Mesenchymal stem cell (in vitro differentiated cells and primary cell): Measurements from ENCODE around the gene NUMA1.
A peak's percentile ranks its signal among the peaks of the same experiment; 100 is the strongest.

Source experiments
- DNase-seq: peaks from one replicate; pipeline ENCODE4 v3.0.0-alpha.2; 2013
- H2AFZ ChIP-seq: one replicate; pipeline ENCODE4 v1.6.1; 2013; ENCODE audit warnings: low read depth, mild to moderate bottlenecking, control low read depth, inconsistent platforms, low read length, moderate library complexity
- H2AK5ac ChIP-seq: 2 replicates; pipeline ENCODE4 v1.6.1; 2013; ENCODE audit warnings: low read length, moderate library complexity, mild to moderate bottlenecking, inconsistent platforms; ENCODE audit not compliant: severe bottlenecking
- H2BK120ac ChIP-seq: one replicate; pipeline ENCODE4 v1.6.1; 2013; ENCODE audit warnings: low read depth, mild to moderate bottlenecking, inconsistent platforms, low read length, moderate library complexity
- H2BK12ac ChIP-seq, 2 experiments: one replicate each; pipeline ENCODE4 v1.6.1; 2013; ENCODE audit warnings: inconsistent platforms in 2 of 2, low read length in 2 of 2, mild to moderate bottlenecking in 2 of 2, moderate library complexity in 2 of 2, control low read depth in 1 of 2
- H2BK15ac ChIP-seq: one replicate; pipeline ENCODE4 v1.6.1; 2013; ENCODE audit warnings: mild to moderate bottlenecking, low read depth, inconsistent platforms; ENCODE audit not compliant: poor library complexity, severe bottlenecking
- H2BK5ac ChIP-seq: 2 replicates; pipeline ENCODE4 v1.6.1; 2013; ENCODE audit warnings: low read depth, mild to moderate bottlenecking, low read length, control low read depth, inconsistent platforms; ENCODE audit not compliant: poor library complexity, severe bottlenecking
- H3K14ac ChIP-seq, 2 experiments: one replicate each; pipeline ENCODE4 v1.6.1; 2013; ENCODE audit warnings: inconsistent platforms in 2 of 2, low read length in 2 of 2, control low read depth in 1 of 2, mild to moderate bottlenecking in 1 of 2, moderate library complexity in 1 of 2
- H3K18ac ChIP-seq, 2 experiments: one replicate each; pipeline ENCODE4 v1.6.1; 2013; ENCODE audit warnings: inconsistent platforms in 2 of 2, low read length in 2 of 2, control low read depth in 1 of 2, low read depth in 1 of 2, mild to moderate bottlenecking in 1 of 2
- H3K23ac ChIP-seq, 2 experiments: one replicate each; pipeline ENCODE4 v1.6.1; 2013; ENCODE audit warnings: inconsistent platforms in 2 of 2, low read length in 2 of 2, mild to moderate bottlenecking in 2 of 2, moderate library complexity in 2 of 2, control low read depth in 1 of 2
- H3K27ac ChIP-seq: 2 replicates; pipeline ENCODE4 v1.5.1; 2013; ENCODE audit warnings: mild to moderate bottlenecking, moderate library complexity, low read length, control low read depth, inconsistent platforms; ENCODE audit not compliant: poor library complexity, severe bottlenecking
- H3K27me3 ChIP-seq, 2 experiments: 2 replicates each; pipeline versions ENCODE4 v1.6.1 to v1.7.0; 2013; ENCODE audit warnings: low read length in 2 of 2, mild to moderate bottlenecking in 2 of 2, moderate library complexity in 2 of 2, control low read depth in 1 of 2, inconsistent platforms in 1 of 2; ENCODE audit not compliant: control insufficient read depth in 1 of 2, insufficient read depth in 1 of 2
- H3K36me3 ChIP-seq, 2 experiments: 2 replicates each; pipeline versions ENCODE4 v1.6.1 to v1.7.0; 2013; ENCODE audit warnings: low read length in 2 of 2, control low read depth in 1 of 2, inconsistent platforms in 1 of 2, low read depth in 1 of 2, mild to moderate bottlenecking in 1 of 2; ENCODE audit not compliant: insufficient read depth in 2 of 2, control insufficient read depth in 1 of 2
- H3K4ac ChIP-seq, 2 experiments: one replicate each; pipeline ENCODE4 v1.6.1; 2013; ENCODE audit warnings: inconsistent platforms in 2 of 2, low read length in 2 of 2, mild to moderate bottlenecking in 2 of 2, moderate library complexity in 2 of 2, control low read depth in 1 of 2, low read depth in 1 of 2
- H3K4me1 ChIP-seq: 2 replicates; pipeline ENCODE4 v1.6.1; 2013; ENCODE audit warnings: low read depth, low read length, control low read depth; ENCODE audit not compliant: control insufficient read depth, insufficient read depth
- H3K4me2 ChIP-seq: 2 replicates; pipeline ENCODE4 v1.6.1; 2013; ENCODE audit warnings: low read length, mild to moderate bottlenecking, inconsistent platforms; ENCODE audit not compliant: poor library complexity, severe bottlenecking
- H3K4me3 ChIP-seq, 2 experiments: 2 replicates each; pipeline versions ENCODE4 v1.5.1 to v1.7.0; 2013; ENCODE audit warnings: low read length in 2 of 2, mild to moderate bottlenecking in 2 of 2, control low read depth in 1 of 2, low read depth in 1 of 2; ENCODE audit not compliant: insufficient read depth in 1 of 2
- H3K79me1 ChIP-seq: replicated peaks from 2 replicates; pipeline ENCODE4 v1.6.1; 2013; ENCODE audit warnings: mild to moderate bottlenecking, control low read depth, low read length, inconsistent platforms; ENCODE audit not compliant: poor library complexity, severe bottlenecking
- H3K9ac ChIP-seq: 2 replicates; pipeline ENCODE4 v1.7.0; 2013; ENCODE audit warnings: mild to moderate bottlenecking, low read length, moderate library complexity
- H3K9me3 ChIP-seq: 2 replicates; pipeline ENCODE4 v1.7.0; 2013; ENCODE audit warnings: mild to moderate bottlenecking, low read length; ENCODE audit not compliant: control insufficient read depth
- H4K8ac ChIP-seq: one replicate; pipeline ENCODE4 v1.6.1; 2013; ENCODE audit warnings: inconsistent platforms, mild to moderate bottlenecking, low read length, moderate library complexity
- H4K91ac ChIP-seq: one replicate; pipeline ENCODE4 v1.6.1; 2013; ENCODE audit warnings: mild to moderate bottlenecking, low read length, inconsistent platforms
- WGBS: methylation state at CpG from one replicate; pipeline ENCODE4 v1.1.7; 2013; ENCODE audit warnings: mixed read lengths; 5-methylcytosine and 5-hydroxymethylcytosine counted together

The NUMA1 gene

GRCh38 chr11:72018171-72018570 is 62.2 kb downstream of the NUMA1 start:
- H3K27ac ChIP-seq = no peak overlapping the region
- H3K4ac ChIP-seq = no peak overlapping the region
- no peak overlapping the region for H4K8ac ChIP-seq
- peaks cover 88 to 97% of the 10 kb centered on the region in 2 experiments for H3K36me3 ChIP-seq
- H3K4me2 ChIP-seq = no peak overlapping the region
- no peaks in the 10 kb centered on the region for H3K9me3 ChIP-seq
- peaks cover 55% of the 10 kb centered on the region for H3K79me1 ChIP-seq
- H3K4me3 ChIP-seq = no peak overlapping the region
- H3K18ac ChIP-seq = no peak overlapping the region
- H2AFZ ChIP-seq = no peak overlapping the region
- H3K23ac ChIP-seq = no peak overlapping the region
- H2BK5ac ChIP-seq = no peak overlapping the region
- 98% methylated on average over 9 of the region's 9 CpGs for WGBS
- H3K27me3 ChIP-seq = no peaks in the 10 kb centered on the region
- no peak overlapping the region for H2BK12ac ChIP-seq
- H4K91ac ChIP-seq = no peak overlapping the region
- H2BK15ac ChIP-seq = no peak overlapping the region
- no peak overlapping the region for H2BK120ac ChIP-seq
- H3K9ac ChIP-seq = no peak overlapping the region
- H2AK5ac ChIP-seq = no peak overlapping the region
- no peak for DNase-seq
- H3K4me1 ChIP-seq = peaks cover 36% of the 10 kb centered on the region
- H3K14ac ChIP-seq = no peak overlapping the region

GRCh38 chr11:72015511-72016061 is 64.8 kb downstream of the NUMA1 start:
- Histone ChIP-seq H3K4ac (no peak overlapping the region), H2BK120ac (no peak overlapping the region), H3K79me1 (peaks cover 49% of the 10 kb centered on the region), H3K36me3 (peaks cover 93 to 98% of the 10 kb centered on the region in 2 experiments), H2BK5ac (no peak overlapping the region), H3K23ac (no peak overlapping the region), H3K4me2 (no peak overlapping the region), H3K4me1 (peaks cover 59% of the 10 kb centered on the region), H2BK15ac (no peak overlapping the region), H2AFZ (no peak overlapping the region), H2BK12ac (no peak overlapping the region), H3K9me3 (no peaks in the 10 kb centered on the region), H2AK5ac (peak overlapping the region; percentile 15), H4K8ac (no peak overlapping the region), H3K27ac (peak overlapping the region; percentile 57), H3K27me3 (no peaks in the 10 kb centered on the region), H3K18ac (no peak overlapping the region), H4K91ac (no peak overlapping the region), H3K4me3 (no peak overlapping the region), H3K14ac (no peak overlapping the region), H3K9ac (no peak overlapping the region)
- 96% methylated on average over 10 of the region's 10 CpGs for WGBS
- peak; percentile 19 for DNase-seq

- H4K8ac ChIP-seq = no peak overlapping the region
- H4K91ac ChIP-seq = no peak overlapping the region
- H2BK5ac ChIP-seq = no peak overlapping the region
- no peak overlapping the region for H3K9ac ChIP-seq
- no peak overlapping the region for H2AK5ac ChIP-seq
- H2BK120ac ChIP-seq = no peak overlapping the region
- H3K79me1 ChIP-seq = peaks cover 49% of the 10 kb centered on the region
- H3K9me3 ChIP-seq = no peaks in the 10 kb centered on the region
- no peak overlapping the region for H3K4me2 ChIP-seq
- H3K27me3 ChIP-seq = no peaks in the 10 kb centered on the region
- no peak overlapping the region for H2BK12ac ChIP-seq
- H2BK15ac ChIP-seq = no peak overlapping the region
- H3K4me1 ChIP-seq = peaks cover 59% of the 10 kb centered on the region
- H3K18ac ChIP-seq = no peak overlapping the region
- no peak for DNase-seq
- 97% methylated on average over 16 of the region's 16 CpGs for WGBS
- H3K27ac ChIP-seq = peak overlapping the region; percentile 57
- no peak overlapping the region for H2AFZ ChIP-seq
- peaks cover 92 to 98% of the 10 kb centered on the region in 2 experiments for H3K36me3 ChIP-seq
- H3K4ac ChIP-seq = no peak overlapping the region
- H3K14ac ChIP-seq = no peak overlapping the region
- no peak overlapping the region for H3K23ac ChIP-seq
- no peak overlapping the region for H3K4me3 ChIP-seq
Observed at GRCh38 chr11:72014761-72015320, 65.5 kb downstream of the NUMA1 start.

GRCh38 chr11:72013765-72014711 is 66.3 kb downstream of the NUMA1 start:
- Histone ChIP-seq H2BK120ac (no peak overlapping the region), H3K4me1 (peaks cover 58% of the 10 kb centered on the region), H3K27ac (peak overlapping the region; percentile 88), H3K4ac (no peak overlapping the region), H3K9me3 (no peaks in the 10 kb centered on the region), H2BK5ac (no peak overlapping the region), H4K8ac (no peak overlapping the region), H3K23ac (no peak overlapping the region), H3K18ac (no peak overlapping the region), H3K4me2 (no peak overlapping the region), H2AFZ (no peak overlapping the region), H3K27me3 (no peaks in the 10 kb centered on the region), H3K4me3 (no peak overlapping the region), H4K91ac (no peak overlapping the region), H3K36me3 (peaks cover 93 to 97% of the 10 kb centered on the region in 2 experiments), H3K14ac (no peak overlapping the region), H3K79me1 (peaks cover 45% of the 10 kb centered on the region), H2AK5ac (peak overlapping the region; percentile 33), H3K9ac (peak overlapping the region; percentile 35), H2BK15ac (no peak overlapping the region), H2BK12ac (no peak overlapping the region)
- WGBS = 97% methylated on average over 38 of the region's 38 CpGs
- no peak for DNase-seq
